HG03521 (cell line): Measurements from ENCODE around the gene MED14.

ENCODE experiments used
- ATAC-seq: cut with Tn5 transposase; IDR thresholded peaks from one replicate; pipeline ENCODE4 v1.9.1; 2021; ENCODE audit warnings: mild to moderate bottlenecking, moderate library complexity; ENCODE audit not compliant: unreplicated experiment

The MED14 gene

DNA sequence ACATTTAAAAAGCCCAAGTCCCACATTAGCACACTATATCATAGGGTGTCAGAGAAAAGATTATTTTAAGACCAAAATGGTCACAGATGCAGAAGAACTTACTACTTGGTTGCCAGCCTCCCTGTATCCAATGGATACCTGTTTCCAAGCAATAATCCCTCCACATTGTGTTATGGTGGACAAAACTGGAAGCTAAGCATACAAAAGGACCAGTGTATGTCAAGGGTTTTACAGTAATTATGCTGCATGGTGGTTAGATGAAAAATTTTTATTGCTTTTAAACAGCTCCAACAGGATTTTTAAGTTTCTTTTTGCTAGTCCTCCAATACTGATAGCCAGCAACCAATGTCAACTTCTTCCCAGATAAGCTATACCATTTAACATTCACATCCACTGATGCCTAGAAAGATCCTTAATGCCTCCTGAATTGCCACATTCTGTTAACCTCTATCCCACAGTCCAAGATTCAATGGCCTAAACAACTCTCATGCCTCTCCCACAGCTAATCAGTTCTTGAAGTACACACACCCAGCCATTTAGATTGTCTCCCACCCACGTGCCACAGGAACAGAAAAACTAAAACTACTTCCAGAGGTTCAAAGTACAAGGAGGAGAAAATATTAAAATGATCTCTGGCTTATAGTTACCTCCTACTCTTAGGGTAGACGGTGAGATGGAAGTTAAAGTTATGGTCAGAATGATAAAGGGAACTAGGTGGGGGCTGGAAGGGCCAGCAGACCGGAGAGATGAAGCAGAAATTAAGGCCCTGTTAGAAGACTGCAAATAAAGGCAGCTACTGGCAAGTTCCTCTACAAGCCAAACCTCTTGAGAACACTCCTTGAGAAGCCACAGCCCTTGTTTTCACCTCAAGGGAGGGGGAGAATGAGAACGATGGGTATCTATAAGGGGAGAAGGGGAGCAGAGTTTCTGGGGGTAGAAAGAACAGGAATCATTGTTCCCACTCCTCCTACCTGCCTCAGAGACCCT is 5.5 kb downstream of the MED14 start:
- ATAC-seq, result no peak

DNA sequence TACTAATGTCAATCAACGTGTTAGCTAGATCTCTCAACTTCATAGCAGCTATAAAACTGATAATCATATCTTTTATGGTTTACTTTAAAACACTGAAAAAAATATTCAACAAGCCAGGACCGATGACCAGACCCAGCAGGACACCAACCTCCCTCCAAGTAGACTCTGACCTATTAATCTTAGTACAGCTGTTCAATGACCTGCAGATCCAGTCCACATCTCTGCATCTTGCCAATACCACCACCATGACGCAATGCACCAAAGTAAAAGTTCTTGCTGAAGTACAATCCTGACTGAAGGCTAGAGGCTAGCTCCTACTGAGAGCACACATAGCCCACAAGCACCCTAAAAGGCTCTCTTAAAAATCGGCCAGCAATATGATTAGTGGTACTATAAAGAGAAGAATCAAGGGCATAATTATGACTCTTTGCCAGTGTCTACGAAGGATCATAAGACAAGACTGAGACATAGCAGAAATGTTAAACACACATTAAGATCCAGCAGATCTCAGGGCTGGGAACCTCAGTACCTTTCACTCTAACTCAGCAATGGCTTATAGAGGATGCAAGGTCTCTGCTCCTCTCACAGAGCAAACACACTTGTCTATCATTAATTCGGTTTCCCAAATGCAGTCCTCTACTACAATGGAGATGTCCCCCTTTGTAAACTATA is 7.6 kb downstream of the MED14 start:
- ATAC-seq, result no peak

DNA sequence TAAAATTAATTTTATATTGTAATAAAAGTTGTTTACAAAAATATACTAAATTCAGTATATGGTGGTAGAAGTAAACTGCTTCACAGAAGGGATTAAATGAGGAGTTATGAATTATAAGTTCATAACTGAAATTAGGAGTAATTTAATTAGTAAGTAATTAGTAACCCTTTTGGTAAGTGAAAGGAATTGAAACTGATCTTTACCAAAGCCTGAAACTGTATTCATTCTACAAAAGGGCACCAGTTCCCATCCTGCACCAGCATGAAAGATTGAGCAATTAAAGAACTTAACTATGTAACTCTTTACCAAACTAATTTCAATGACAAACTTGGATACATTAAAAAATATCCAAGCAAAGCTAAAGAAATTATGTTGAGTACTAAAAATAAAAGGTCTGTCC is 8.2 kb downstream of the MED14 start:
- no peak for ATAC-seq

DNA sequence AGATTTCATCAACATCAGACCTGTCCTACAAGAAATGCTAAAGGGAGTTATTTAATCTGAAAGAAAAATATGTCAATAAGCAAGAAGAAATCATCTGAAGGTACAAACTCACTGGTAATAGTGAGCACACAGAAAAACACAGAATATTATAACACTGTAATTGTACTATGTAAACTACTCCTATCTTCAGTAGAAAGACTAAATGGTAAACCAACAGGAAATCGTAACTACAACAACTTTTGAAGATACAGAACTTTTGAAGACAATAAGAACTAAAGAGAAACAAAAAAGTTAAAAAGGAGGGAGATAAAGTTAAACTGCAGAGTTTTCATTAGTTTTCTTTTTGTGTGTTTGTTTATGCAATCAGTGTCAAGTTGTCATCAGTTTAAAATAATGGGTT is 12.4 kb downstream of the MED14 start:
- no peak for ATAC-seq

DNA sequence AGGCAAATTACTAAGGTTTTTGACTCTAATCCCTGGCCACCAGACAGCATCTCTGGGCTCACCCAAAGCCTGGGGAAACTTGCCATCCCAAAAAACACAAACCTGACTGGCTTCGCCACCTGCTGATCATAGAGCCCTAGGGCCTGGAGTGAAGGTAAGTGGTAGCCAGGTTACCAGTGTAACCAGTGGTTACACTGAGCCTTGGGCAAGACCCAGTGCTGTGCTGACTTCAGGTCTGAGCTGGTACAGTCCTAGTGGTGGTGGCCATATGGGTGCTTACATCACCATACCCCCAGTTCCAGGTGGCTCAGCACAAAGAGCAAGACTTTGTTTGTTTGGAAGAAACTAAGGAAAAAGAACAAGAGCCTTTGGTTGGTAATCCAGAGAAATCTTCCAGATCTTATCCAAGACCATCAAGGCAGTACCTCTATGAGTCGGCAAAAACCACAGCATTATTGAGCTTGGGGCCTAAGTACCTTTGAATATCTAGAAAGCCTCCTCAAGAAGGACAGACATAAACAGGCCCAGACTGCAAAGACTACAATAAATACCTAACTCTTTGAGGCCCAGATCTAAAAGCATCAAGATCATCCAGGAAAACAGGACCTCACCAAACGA is 13.7 kb downstream of the MED14 start:
- no peak for ATAC-seq

DNA sequence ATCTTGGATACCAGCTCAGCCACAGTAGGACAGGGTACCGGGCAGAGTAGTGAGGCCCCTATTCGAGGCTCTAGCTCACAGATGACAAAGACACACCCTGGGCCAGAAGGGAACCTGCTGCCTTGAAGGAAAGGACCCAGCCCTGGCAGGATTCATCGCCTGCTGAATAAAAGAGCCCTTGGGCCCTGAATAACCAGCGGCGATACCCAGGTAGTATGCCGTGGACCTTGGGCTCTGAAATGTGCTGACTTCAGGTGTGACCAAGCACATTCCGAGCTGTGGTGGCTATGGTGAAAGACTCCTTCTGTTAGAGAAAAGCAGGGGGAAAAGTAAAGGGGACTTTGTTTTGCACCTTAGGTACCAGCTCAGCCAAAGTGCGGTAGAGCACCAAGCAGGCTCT is 14.6 kb downstream of the MED14 start:
- ATAC-seq, result no peak

DNA sequence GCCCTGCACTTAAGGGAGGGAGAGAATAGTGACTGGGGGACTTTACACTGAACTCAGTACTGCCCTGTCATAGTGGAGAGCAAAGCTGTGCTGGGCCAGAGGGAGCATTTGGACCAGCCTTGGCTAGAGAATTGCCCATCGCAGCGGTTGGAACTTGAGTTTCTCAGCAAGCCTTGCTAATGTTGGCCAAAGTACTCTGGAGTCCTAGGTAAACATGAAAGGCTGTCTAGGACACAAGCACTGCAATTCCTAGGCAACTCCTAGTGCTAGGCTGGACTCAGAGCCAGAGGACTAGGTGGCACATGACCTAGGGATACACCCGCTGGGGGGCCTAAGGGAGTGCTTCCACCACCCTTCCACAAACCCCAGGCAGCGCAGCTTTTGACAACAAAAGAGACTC is 15.0 kb downstream of the MED14 start:
- no peak for ATAC-seq

DNA sequence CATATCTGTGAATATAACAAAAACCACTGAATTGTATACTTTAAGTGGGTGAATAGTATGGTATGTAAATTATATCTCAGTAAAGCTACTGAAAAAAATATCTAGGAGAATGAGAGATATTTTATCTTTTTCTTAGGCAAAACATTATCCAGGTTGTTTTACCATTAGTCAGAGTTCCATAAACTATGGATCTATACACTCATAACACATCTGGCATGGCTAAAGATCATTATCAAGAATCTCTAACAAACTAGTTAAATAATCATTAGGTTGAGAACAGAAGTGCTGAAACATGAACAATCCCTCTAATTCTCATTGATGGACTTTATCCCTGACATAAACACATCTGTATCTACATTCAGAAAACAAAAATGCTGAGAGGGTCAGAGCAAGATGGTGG is 15.6 kb downstream of the MED14 start:
- ATAC-seq, result no peak

DNA sequence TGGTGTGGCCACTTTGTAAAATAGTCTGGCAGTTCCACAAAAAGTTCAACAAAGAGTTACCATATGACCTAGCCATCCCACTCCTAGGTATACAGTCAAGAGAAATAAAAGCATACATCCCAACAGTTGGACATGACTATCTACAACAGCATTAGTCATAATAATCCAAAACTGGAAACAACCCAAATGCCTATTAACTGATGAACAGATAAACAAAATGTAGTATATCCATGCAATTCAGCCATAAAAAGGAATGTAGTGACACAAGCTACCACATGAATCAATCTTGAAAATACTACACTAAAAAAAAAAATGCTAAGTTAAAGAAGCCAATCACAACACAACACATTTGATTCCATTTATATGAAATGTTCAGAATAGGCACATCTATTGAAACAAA is 16.1 kb downstream of the MED14 start:
- ATAC-seq, result no peak

DNA sequence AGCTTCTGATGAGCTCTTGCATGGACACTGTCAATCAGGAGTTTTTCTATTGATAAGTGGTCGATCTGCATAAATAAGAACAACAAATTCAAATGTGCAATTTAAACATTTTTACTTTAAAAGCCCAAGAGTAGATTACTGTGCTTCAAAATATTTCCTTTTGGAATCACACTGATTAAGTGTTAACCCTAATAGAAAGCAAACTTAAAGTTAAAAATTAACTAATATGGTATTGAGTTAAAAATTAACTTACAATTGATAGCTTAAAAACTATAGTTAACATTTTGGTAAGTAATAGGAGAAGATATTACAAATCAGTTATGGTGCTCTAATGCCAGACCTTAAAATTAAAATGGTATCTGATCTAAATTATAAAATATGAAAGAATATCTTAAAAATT is 25.9 kb downstream of the MED14 start:
- no peak for ATAC-seq

DNA sequence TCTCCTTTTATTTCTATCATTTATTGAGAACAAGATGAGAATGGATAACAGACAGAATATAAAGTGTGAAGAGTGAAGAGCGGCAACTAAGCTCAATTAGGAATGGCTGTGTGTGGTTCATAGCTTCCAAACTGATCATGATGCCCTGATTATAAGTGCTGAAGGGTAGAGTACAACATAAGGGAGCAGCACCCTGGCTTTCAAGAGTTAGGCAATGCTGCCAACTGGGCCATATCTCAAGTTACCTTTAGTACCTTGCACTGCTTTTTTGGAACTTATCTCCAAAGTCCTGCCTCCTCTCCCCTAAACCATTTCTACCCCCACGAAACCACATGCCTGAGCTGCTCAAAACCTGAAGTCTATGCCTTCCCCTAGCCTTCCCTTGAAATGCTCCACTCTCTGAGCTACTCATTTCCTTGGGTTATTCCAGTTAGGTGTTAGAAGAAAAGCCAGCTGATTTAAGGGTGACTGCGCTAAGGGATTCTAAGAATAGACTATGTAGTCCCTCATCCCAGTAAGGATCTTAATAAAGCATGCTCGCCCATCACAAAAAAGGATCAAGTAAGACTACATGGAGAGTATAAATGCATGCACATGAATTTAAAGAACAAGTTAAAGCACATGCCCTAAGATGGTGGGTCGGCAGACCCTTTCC is 29.6 kb downstream of the MED14 start:
- no peak for ATAC-seq

DNA sequence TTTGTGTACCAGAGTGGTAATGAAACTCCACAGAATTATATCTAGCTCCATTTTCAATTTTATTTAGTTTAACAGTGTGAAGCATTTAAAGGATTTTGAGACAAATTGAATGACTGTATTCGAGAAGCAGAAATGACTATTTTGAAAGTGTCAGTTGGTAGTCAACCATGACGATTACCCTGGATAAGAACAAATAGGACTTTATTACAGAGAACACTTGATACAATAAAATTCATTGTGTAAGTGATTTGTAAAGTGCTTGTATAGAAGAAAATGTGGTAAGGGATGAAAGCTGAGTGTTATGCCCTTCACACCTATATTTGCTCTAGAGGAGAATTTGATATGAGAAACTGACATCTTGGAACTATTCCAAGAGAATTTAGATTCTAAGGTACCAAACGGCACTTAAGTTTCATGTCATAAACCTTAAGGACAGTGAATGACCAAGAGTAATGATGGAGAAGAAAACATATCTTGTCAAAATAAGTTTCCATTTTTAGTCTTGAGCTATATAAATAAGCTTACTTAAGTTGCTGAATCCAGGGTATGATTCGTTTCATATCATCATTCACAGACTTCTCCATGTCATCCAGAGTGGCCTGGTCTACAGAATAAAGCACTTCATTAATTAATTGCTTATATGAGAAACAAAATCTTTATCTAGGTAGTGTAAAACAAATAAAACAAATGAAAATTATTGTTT is 34.6 kb downstream of the MED14 start:
- ATAC-seq, result no peak

DNA sequence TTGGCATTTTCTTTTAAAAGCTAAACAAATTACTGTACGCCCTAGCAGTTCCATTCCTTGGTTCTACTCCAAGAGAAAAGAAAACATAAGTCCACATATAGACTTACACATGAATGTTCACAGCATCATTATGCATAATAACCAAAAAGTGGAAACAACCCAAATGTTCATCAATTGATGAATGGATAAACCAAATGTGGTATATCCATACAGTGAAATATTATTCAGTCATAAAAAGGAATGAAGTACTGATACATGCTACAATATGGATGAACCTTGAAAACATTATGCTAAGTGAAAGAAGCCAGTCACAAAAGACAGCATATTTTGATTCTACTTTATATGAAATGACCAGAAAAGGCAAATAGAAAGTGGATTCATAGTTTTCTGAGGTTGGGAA is 36.5 kb downstream of the MED14 start:
- ATAC-seq, result no peak

DNA sequence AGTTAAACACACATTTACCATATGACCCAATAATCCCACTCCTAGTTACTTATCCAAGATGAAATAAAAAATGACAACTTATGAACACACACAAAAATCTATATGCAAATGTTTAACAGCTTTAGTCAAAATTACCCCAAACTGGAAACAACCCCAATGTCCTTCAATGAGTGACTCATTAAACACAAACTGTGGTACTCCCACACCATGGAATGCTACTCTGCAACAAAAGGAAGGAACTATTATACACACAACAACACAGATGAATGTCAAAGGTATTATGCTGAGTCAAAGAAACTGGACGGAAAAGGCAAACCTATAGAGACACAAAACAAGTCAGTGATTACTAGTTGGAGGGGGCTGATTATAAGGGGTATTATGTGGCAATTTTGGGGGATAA is 40.5 kb downstream of the MED14 start:
- ATAC-seq, result no peak

DNA sequence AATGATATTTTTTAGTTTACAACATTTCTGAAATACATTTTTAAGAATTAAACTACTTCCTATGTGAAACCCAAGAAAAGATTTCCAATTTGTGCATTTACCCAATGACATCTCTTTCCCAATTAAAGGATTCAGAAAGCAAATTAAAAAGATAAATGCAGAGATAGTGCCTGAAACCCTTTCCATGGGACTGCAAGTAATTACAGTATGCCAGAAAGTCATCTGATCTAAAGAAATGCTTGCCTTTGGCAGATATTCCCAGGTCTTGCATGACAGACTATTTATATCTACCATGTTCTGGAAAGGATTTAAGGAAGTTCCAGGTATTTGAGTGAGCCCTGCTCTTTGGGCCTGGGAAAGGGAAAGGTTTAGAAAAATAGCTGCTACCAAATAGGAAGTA is 46.4 kb downstream of the MED14 start:
- ATAC-seq, result no peak

DNA sequence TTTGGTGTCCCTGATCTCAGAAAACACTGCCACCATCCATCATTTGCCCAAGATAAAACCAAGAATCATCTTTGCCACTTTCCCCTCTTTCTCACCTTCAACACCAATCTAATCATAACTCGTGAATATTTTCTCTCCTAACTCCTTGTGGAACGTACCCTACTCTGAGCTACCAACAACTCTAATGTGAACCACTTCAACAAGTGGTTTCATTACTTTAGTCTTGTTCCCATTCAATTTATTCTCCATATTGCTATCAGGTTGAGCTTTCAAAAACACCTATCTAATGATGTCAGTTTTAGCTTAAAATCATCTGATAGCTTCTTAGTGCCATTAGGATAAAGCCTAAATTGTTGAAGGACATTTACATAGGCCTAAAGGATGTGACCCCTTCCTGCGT is 48.2 kb downstream of the MED14 start:
- no peak for ATAC-seq

DNA sequence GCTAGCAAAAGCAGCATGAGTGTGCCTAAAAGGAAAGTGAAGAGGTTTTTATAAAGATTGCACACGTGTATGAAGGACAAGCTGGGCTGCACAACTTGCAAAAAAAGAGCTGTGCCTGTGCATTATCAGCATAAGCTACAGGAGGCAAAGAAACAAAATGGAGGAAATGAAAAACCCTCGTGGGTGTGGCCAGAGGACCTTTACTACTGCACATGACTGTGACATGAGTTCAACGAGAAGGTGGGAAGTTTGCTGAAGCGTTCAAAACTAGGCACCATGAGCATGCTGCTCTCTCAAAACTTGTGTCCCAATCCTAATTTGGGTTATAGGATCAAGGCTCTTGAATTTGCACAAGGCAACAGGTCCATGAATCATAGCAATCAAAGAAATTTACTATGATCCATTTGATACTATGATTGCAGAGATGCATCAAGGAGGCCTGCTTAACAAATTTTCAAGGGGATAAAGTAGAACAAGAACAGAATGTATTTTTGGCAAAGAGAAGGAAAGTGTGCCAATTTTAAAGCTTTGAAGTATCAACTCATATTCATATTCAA is 49.9 kb downstream of the MED14 start:
- ATAC-seq, result no peak

DNA sequence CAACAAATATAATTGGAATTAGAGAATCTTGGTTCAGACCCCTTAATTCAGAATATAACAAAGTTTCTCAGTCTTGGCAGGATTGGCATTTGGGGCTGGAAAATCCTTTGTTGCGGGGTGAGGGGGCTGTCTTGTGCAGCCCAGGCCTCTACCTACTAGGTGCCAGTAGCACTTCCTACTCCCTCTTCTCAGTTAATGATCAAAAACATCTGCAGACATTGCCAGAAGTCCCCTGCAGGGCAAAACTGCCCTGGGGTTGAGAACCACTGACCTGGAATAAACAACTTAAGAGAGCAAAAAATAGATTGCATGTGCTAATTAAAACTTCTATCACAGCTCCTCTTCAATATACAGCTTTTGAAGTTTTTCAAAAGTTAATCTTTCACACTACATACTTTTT is 51.2 kb downstream of the MED14 start:
- no peak for ATAC-seq

DNA sequence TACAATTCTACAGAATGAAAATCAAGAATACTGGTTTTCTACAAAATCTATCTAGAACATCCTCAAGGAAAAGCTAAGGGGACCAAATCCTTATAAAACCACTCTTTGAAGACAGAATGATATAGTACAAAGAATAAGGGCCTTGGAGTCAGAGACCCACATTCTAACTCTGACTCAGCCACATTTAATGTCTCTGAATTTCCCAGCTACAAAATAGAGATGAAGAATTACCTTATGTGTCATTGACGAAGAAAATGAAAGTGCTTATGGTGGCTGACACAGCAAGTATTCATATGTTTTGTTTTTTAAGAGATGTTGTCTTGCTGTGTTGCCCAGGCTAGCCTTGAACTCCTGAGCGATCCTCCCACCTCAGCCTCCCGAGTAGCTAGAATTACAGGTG is 52.1 kb downstream of the MED14 start:
- ATAC-seq, result no peak

DNA sequence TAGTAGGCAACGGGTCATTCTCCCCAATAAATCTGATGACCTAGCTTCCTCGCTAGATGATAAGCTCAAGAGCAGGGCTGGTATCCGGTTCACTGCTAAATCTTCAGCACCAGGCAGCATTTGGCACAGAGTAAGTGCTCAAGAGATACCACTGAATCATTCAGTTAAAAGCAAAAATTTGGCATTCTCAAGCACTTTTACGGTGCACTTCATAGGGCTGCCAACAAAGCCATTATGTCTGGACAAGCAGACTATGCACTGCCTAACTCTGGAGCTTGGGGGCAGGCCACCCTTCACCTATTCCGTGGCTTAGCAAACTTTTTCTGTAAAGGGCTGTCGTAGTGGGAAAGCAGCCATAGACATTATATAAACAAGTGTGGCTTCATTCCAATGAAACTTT is 64.2 kb downstream of the MED14 start:
- ATAC-seq, result no peak
